CD4-positive, alpha-beta T cell treated with Interleukin-10 for 1 hour (primary cell): Measurements from ENCODE around the gene POLDIP2.

Experiments used
- DNase-seq: peaks from one replicate; pipeline ENCODE4 v3.0.0-alpha.2; 2020

The POLDIP2 gene

GRCh38 chr17:28335201-28335958 lies 21.9 kb downstream of the POLDIP2 start, which contains the start of the genes IFT20 and TNFAIP1:
TSS of gene IFT20 (minus strand) at chr17:28335472. CDS start at chr17:28331985, 3,487 bp downstream.
TSS of gene TNFAIP1 (plus strand) at chr17:28335761. CDS start at chr17:28339522, 3,761 bp downstream.
- peak; percentile 99 for DNase-seq

GRCh38 chr17:28334666-28335200 lies 22.6 kb downstream of the POLDIP2 start:
- DNase-seq, result no peak

- DNase-seq, result no peak
Observed at GRCh38 chr17:28334171-28334570, 23.2 kb downstream of the POLDIP2 start.

GRCh38 chr17:28333083-28333746 lies 24.1 kb downstream of the POLDIP2 start:
- no peak for DNase-seq

GRCh38 chr17:28331891-28332420 lies 25.4 kb downstream of the POLDIP2 start:
- no peak for DNase-seq

- no peak for DNase-seq
Observed at GRCh38 chr17:28330671-28331070, 26.7 kb downstream of the POLDIP2 start.

- DNase-seq, result no peak
Observed at GRCh38 chr17:28328325-28328724, 29.0 kb downstream of the POLDIP2 start.

- DNase-seq, result no peak
Observed at GRCh38 chr17:28327709-28328108, 29.6 kb downstream of the POLDIP2 start.

- no peak for DNase-seq
Observed at GRCh38 chr17:28327031-28327607, 30.2 kb downstream of the POLDIP2 start.

- DNase-seq, result no peak
Observed at GRCh38 chr17:28326114-28326513, 31.2 kb downstream of the POLDIP2 start.

GRCh38 chr17:28325211-28325610 lies 32.1 kb downstream of the POLDIP2 start:
- no peak for DNase-seq

- no peak for DNase-seq
Observed at GRCh38 chr17:28324781-28325180, 32.5 kb downstream of the POLDIP2 start.

- no peak for DNase-seq
Observed at GRCh38 chr17:28324267-28324745, 33.0 kb downstream of the POLDIP2 start.

- DNase-seq, result no peak
Observed at GRCh38 chr17:28320215-28321061, 36.9 kb downstream of the POLDIP2 start.

- no peak for DNase-seq
Observed at GRCh38 chr17:28319598-28319935, 37.8 kb downstream of the POLDIP2 start.

- peak; percentile 95 for DNase-seq
Observed at GRCh38 chr17:28318759-28319597, 38.3 kb downstream of the POLDIP2 start, which contains the start of gene TMEM97. TSS of gene TMEM97 (plus strand) at chr17:28319200. CDS start at chr17:28319240, 40 bp downstream.

- DNase-seq, result no peak
Observed at GRCh38 chr17:28317966-28318758, 39.2 kb downstream of the POLDIP2 start.

GRCh38 chr17:28317099-28317965 lies 40.0 kb downstream of the POLDIP2 start:
- no peak for DNase-seq
